ENCODE results near the gene FABP3.

Gene FABP3

DNA sequence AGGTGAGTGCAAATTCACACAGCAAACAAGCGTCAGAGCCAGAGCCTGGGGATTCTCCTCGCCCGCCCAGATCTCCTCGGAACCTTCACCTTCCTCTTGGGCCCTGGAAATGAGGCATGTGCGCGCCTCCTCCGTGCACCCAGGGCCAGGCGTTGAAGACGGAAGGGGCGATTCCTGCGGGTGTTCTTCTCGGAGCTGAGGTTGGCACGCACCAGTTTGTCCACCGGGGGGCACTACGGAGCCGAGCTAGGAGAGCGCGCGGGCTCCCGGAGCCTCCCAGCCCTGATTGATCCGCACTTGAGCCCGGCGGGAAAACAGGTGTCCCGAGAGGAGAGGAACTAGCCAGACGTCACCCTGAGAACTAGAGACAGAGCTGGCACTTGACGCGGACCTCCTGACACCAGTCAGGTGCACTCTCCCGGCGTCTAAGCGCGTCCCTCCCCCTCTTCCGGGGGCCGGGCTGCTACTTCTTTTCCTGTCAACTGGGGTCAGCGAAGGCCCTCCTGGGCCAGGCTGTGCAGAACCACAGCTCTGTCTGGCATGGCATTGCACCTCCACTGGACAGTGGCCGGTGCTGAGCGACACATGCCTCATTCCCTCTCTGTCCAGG, 21.8 kb upstream of the FABP3 start (continued):
- TF ChIP-seq, protein P1, sequence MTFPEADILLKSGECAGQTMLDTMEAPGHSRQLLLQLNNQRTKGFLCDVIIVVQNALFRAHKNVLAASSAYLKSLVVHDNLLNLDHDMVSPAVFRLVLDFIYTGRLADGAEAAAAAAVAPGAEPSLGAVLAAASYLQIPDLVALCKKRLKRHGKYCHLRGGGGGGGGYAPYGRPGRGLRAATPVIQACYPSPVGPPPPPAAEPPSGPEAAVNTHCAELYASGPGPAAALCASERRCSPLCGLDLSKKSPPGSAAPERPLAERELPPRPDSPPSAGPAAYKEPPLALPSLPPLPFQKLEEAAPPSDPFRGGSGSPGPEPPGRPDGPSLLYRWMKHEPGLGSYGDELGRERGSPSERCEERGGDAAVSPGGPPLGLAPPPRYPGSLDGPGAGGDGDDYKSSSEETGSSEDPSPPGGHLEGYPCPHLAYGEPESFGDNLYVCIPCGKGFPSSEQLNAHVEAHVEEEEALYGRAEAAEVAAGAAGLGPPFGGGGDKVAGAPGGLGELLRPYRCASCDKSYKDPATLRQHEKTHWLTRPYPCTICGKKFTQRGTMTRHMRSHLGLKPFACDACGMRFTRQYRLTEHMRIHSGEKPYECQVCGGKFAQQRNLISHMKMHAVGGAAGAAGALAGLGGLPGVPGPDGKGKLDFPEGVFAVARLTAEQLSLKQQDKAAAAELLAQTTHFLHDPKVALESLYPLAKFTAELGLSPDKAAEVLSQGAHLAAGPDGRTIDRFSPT (tag by site-specific recombination; IDR thresholded peaks at IDR 0.05), result 0 out of 2 replicates have a peak, but pooled peaks have one; percentile 36
- TF ChIP-seq, protein P2, sequence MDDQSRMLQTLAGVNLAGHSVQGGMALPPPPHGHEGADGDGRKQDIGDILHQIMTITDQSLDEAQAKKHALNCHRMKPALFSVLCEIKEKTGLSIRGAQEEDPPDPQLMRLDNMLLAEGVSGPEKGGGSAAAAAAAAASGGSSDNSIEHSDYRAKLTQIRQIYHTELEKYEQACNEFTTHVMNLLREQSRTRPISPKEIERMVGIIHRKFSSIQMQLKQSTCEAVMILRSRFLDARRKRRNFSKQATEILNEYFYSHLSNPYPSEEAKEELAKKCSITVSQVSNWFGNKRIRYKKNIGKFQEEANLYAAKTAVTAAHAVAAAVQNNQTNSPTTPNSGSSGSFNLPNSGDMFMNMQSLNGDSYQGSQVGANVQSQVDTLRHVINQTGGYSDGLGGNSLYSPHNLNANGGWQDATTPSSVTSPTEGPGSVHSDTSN (CRISPR knock-in tag; IDR thresholded peaks at IDR 0.05), result no peak
- TF ChIP-seq ZNF341 (tag by site-specific recombination; IDR thresholded peaks at IDR 0.05; ENCODE audit: low read depth), result no peak
- no peak for TF ChIP-seq KLF7 (tag by site-specific recombination; IDR thresholded peaks at IDR 0.05; ENCODE audit: borderline replicate concordance)
- TF ChIP-seq, protein P3, sequence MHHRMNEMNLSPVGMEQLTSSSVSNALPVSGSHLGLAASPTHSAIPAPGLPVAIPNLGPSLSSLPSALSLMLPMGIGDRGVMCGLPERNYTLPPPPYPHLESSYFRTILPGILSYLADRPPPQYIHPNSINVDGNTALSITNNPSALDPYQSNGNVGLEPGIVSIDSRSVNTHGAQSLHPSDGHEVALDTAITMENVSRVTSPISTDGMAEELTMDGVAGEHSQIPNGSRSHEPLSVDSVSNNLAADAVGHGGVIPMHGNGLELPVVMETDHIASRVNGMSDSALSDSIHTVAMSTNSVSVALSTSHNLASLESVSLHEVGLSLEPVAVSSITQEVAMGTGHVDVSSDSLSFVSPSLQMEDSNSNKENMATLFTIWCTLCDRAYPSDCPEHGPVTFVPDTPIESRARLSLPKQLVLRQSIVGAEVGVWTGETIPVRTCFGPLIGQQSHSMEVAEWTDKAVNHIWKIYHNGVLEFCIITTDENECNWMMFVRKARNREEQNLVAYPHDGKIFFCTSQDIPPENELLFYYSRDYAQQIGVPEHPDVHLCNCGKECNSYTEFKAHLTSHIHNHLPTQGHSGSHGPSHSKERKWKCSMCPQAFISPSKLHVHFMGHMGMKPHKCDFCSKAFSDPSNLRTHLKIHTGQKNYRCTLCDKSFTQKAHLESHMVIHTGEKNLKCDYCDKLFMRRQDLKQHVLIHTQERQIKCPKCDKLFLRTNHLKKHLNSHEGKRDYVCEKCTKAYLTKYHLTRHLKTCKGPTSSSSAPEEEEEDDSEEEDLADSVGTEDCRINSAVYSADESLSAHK (tag by site-specific recombination; IDR thresholded peaks at IDR 0.05), result no peak
- TF ChIP-seq KLF16 (tag by site-specific recombination; IDR thresholded peaks at IDR 0.05), result 0 out of 2 replicates have a peak, but pooled peaks have one; percentile 14
- TF ChIP-seq, protein P4, sequence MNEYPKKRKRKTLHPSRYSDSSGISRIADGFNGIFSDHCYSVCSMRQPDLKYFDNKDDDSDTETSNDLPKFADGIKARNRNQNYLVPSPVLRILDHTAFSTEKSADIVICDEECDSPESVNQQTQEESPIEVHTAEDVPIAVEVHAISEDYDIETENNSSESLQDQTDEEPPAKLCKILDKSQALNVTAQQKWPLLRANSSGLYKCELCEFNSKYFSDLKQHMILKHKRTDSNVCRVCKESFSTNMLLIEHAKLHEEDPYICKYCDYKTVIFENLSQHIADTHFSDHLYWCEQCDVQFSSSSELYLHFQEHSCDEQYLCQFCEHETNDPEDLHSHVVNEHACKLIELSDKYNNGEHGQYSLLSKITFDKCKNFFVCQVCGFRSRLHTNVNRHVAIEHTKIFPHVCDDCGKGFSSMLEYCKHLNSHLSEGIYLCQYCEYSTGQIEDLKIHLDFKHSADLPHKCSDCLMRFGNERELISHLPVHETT (tag by site-specific recombination; IDR thresholded peaks at IDR 0.05), result peak; percentile 51; the same call in 1 of the 2 replicates
- TF ChIP-seq ZBTB8A (tag by site-specific recombination; IDR thresholded peaks at IDR 0.05), result peak; percentile 92
- no peak for TF ChIP-seq ZNF747 (tag by site-specific recombination; IDR thresholded peaks at IDR 0.05)
- TF ChIP-seq ZNF707 (tag by site-specific recombination; IDR thresholded peaks at IDR 0.05), result no peak
- TF ChIP-seq ZNF114 (tag by site-specific recombination; IDR thresholded peaks at IDR 0.05), result no peak
- TF ChIP-seq ZNF132 (tag by site-specific recombination; IDR thresholded peaks at IDR 0.05; ENCODE audit: borderline replicate concordance), result no peak
- TF ChIP-seq KLF10 (tag by site-specific recombination; IDR thresholded peaks at IDR 0.05), result no peak
- TF ChIP-seq ZNF514 (tag by site-specific recombination; IDR thresholded peaks at IDR 0.05), result no peak
- no peak for TF ChIP-seq ZNF169 (tag by site-specific recombination; IDR thresholded peaks at IDR 0.05)
- no peak for TF ChIP-seq GFI1B (tag by site-specific recombination; IDR thresholded peaks at IDR 0.05)
- peak; percentile 68; the same call in 1 of the 2 replicates for TF ChIP-seq ZSCAN30 (tag by site-specific recombination; IDR thresholded peaks at IDR 0.05)
- TF ChIP-seq ZXDB (tag by site-specific recombination; IDR thresholded peaks at IDR 0.05), result no peak
- TF ChIP-seq ZNF558 (tag by site-specific recombination; IDR thresholded peaks at IDR 0.05), result no peak
- no peak for TF ChIP-seq YY2 (tag by site-specific recombination; IDR thresholded peaks at IDR 0.05)
- no peak for TF ChIP-seq ZNF664 (tag by site-specific recombination; IDR thresholded peaks at IDR 0.05)
- no peak for TF ChIP-seq HOXD13 (CRISPR knock-in tag; IDR thresholded peaks at IDR 0.05; ENCODE audit: borderline replicate concordance)
- TF ChIP-seq, protein P5, sequence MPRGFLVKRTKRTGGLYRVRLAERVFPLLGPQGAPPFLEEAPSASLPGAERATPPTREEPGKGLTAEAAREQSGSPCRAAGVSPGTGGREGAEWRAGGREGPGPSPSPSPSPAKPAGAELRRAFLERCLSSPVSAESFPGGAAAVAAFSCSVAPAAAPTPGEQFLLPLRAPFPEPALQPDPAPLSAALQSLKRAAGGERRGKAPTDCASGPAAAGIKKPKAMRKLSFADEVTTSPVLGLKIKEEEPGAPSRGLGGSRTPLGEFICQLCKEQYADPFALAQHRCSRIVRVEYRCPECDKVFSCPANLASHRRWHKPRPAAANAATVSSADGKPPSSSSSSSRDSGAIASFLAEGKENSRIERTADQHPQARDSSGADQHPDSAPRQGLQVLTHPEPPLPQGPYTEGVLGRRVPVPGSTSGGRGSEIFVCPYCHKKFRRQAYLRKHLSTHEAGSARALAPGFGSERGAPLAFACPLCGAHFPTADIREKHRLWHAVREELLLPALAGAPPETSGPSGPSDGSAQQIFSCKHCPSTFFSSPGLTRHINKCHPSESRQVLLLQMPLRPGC (tag by site-specific recombination; IDR thresholded peaks at IDR 0.05), result no peak
- no peak for TF ChIP-seq ZNF423 (tag by site-specific recombination; IDR thresholded peaks at IDR 0.05)
- TF ChIP-seq, protein P6, sequence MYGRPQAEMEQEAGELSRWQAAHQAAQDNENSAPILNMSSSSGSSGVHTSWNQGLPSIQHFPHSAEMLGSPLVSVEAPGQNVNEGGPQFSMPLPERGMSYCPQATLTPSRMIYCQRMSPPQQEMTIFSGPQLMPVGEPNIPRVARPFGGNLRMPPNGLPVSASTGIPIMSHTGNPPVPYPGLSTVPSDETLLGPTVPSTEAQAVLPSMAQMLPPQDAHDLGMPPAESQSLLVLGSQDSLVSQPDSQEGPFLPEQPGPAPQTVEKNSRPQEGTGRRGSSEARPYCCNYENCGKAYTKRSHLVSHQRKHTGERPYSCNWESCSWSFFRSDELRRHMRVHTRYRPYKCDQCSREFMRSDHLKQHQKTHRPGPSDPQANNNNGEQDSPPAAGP (tag by site-specific recombination; IDR thresholded peaks at IDR 0.05), result peak; percentile 88; the same call in 1 of the 2 replicates
- no peak for TF ChIP-seq ZNF529 (tag by site-specific recombination; IDR thresholded peaks at IDR 0.05; ENCODE audit: insufficient replicate concordance)

All from HEK293 (cell line).